Keratinocyte (primary cell): ENCODE measurements around the gene NIT2. TPM values are rescaled to one million over a fixed set of nuclear protein-coding genes. Genes with fewer than 3 reads are reported as not detected.

Source experiments
- DNase-seq: peaks from one replicate; pipeline ENCODE4 v3.0.0-alpha.2; 2011; ENCODE audit warnings: low read depth, missing footprints, low spot score
- FAIRE-seq: peaks from 2 replicates; lab custom pipeline; 2011; peaks lifted over from hg19 to GRCh38; lab: Jason Lieb, UNC
- H2AFZ ChIP-seq: 2 replicates; pipeline ENCODE4 v1.6.0; 2012; ENCODE audit warnings: low read length, control low read depth, inconsistent platforms; ENCODE audit not compliant: control insufficient read depth
- H3K27ac ChIP-seq: 2 replicates; pipeline ENCODE4 v1.5.1; 2011; ENCODE audit warnings: low read length; ENCODE audit not compliant: control insufficient read depth, insufficient read depth
- H3K27me3 ChIP-seq: 3 replicates; pipeline ENCODE4 v1.6.0; 2011; ENCODE audit warnings: low read length; ENCODE audit not compliant: control insufficient read depth, insufficient read depth; ENCODE audit errors: extremely low read depth
- H3K36me3 ChIP-seq, 2 experiments: 2 replicates in 1 of 2; 3 replicates in 1 of 2; pipeline ENCODE4 v1.5.1; 2011; ENCODE audit warnings: low read length in 2 of 2, mild to moderate bottlenecking in 1 of 2; ENCODE audit not compliant: control insufficient read depth in 2 of 2, insufficient read depth in 2 of 2; ENCODE audit errors: extremely low read depth in 1 of 2
- H3K4me1 ChIP-seq: 3 replicates; pipeline ENCODE4 v1.5.1; 2011; ENCODE audit warnings: low read length; ENCODE audit not compliant: control insufficient read depth, insufficient read depth; ENCODE audit errors: extremely low read depth
- H3K4me2 ChIP-seq: 3 replicates; pipeline ENCODE4 v1.6.0; 2011; ENCODE audit warnings: low read depth, low read length; ENCODE audit not compliant: control insufficient read depth, insufficient read depth; ENCODE audit errors: extremely low read depth
- H3K4me3 ChIP-seq, 3 experiments: fragments of 200-600 bp in 1 of 3; sonication (generic) in 1 of 3; 2 replicates in 2 of 3; 3 replicates in 1 of 3; pipeline ENCODE4 v1.5.1; 2011 to 2016; ENCODE audit warnings: low read length in 3 of 3, mild to moderate bottlenecking in 3 of 3, control low read depth in 2 of 3, inconsistent platforms in 1 of 3, low read depth in 1 of 3, mixed read lengths in 1 of 3, mixed run types in 1 of 3, moderate library complexity in 1 of 3; ENCODE audit not compliant: control insufficient read depth in 2 of 3, insufficient read depth in 2 of 3; ENCODE audit errors: extremely low read depth in 1 of 3
- H3K79me2 ChIP-seq: 2 replicates; pipeline ENCODE4 v1.6.0; 2012; ENCODE audit warnings: low read length; ENCODE audit not compliant: control insufficient read depth, insufficient read depth
- H3K9ac ChIP-seq: 3 replicates; pipeline ENCODE4 v1.6.0; 2011; ENCODE audit warnings: low read length; ENCODE audit not compliant: control insufficient read depth, insufficient read depth; ENCODE audit errors: extremely low read depth
- H3K9me1 ChIP-seq: 3 replicates; pipeline ENCODE4 v1.6.0; 2011; ENCODE audit warnings: low read length; ENCODE audit not compliant: control insufficient read depth, insufficient read depth; ENCODE audit errors: extremely low read depth
- H3K9me3 ChIP-seq: 2 replicates; pipeline ENCODE4 v1.5.1; 2012; ENCODE audit warnings: low read depth, low read length; ENCODE audit not compliant: control insufficient read depth
- H4K20me1 ChIP-seq: 3 replicates; pipeline ENCODE4 v1.6.0; 2011; ENCODE audit warnings: low read length; ENCODE audit not compliant: control insufficient read depth, insufficient read depth; ENCODE audit errors: extremely low read depth
- CTCF ChIP-seq, 3 experiments: IDR thresholded peaks in 1 of 3; conservative IDR thresholded peaks in 1 of 3; optimal IDR thresholded peaks in 1 of 3; 2 replicates in 2 of 3; 3 replicates in 1 of 3; pipeline versions ENCODE3 to v1.5.1; 2011; ENCODE audit warnings: low read length in 3 of 3, mild to moderate bottlenecking in 3 of 3, moderate library complexity in 2 of 3, control low read depth in 1 of 3, inconsistent platforms in 1 of 3; ENCODE audit not compliant: insufficient read depth in 2 of 3; ENCODE audit errors: extremely low read depth in 1 of 3
- EZH2 ChIP-seq: IDR thresholded peaks from one replicate; pipeline ENCODE4 v1.6.1; 2012; ENCODE audit warnings: inconsistent platforms, mild to moderate bottlenecking, low read length, moderate library complexity
- dilution Hi-C: fragments of 300-500 bp; cut with MboI; formaldehyde crosslinking; loops from one replicate; pipeline ENCODE4 v1.7.0; 2020; ENCODE audit warnings: low sequenced_read_pairs; ENCODE audit not compliant: extremely low pct_ligation_motif_present
- polyA plus RNA-seq, 5 experiments: library from polyadenylated mRNA; depleted of rRNA in 3 of 5; stranded (reverse) in 3 of 5; stranded (forward) in 1 of 5; unstranded in 1 of 5; fragments of >200 nt; gene quantifications; 1 replicate in 1 of 5; 2 replicates in 3 of 5; 3 replicates in 1 of 5; pipeline versions ENCODE4 v1.2.1 to v1.2.3, GENCODE V29; 2011 to 2012; ENCODE audit warnings: missing spikeins in 2 of 5, low read depth in 1 of 5, low replicate concordance in 1 of 5

The NIT2 gene
- polyA plus RNA-seq, 1 donor (not counting 4 experiments of a cell fraction or from before 2014, with no cell fraction given) = 118 TPM

- dilution Hi-C loops = no loop called here
- Histone ChIP-seq H3K9me1 (no peaks in the 10 kb centered on the region), H3K4me3 (peak within 1 kb of the TSS; percentile 73 to 83 (median 81)), H3K36me3 (peaks cover 0 to 2% of the 10 kb centered on the region in 2 experiments), H4K20me1 (peaks cover 4% of the 10 kb centered on the region), H2AFZ (peak within 1 kb of the TSS; percentile 90), H3K79me2 (peaks cover 48% of the 10 kb centered on the region), H3K4me1 (peaks cover 18% of the 10 kb centered on the region), H3K4me2 (peak within 1 kb of the TSS; percentile 75), H3K27me3 (no peaks in the 10 kb centered on the region), H3K27ac (peak within 1 kb of the TSS; percentile 92), H3K9me3 (no peaks in the 10 kb centered on the region), H3K9ac (peak within 1 kb of the TSS; percentile 89)
- DNase-seq (peak; percentile 67), FAIRE-seq (peak; percentile 73)
- no peak for TF ChIP-seq CTCF (optimal IDR thresholded peaks at IDR 0.05 in 1 of 3, IDR thresholded peaks at IDR 0.05 in 1 of 3, conservative IDR thresholded peaks at IDR 0.05 in 1 of 3; ENCODE audit: extremely low read depth in 1 of 3, insufficient read depth in 2 of 3, low read length in 3 of 3)
- TF ChIP-seq EZH2 = no peak
Observed at GRCh38 chr3:100400780-100401673, 66.5 kb downstream of the NIT2 start, which contains the start of the genes LNP1 and TOMM70. Gene LNP1, plus strand, starts transcription at chr3:100401539. Its CDS starts 28,191 bp downstream, at chr3:100429730. Gene TOMM70, minus strand, starts transcription at chr3:100401089. Its CDS starts 140 bp downstream, at chr3:100400949.

DNA sequence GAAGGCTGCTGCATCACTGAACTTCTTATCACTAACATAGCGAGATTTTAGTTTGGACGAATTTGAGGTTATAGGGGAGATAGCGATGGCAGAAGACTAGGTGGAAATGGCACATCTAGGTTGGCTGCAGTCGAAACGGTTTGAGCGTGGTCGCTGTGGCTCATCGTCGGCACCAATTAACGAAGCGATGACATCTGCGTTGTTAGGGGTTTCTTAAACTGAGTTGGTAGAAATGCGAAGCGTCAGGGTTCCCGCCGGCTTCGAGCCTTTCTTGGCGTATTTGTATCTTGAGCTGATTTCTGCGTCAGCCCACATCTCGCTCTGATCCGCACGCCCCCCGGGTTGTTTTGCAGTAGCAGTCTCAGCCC is 67.1 kb downstream of the NIT2 start:
- DNase-seq (no peak), FAIRE-seq (no peak)
- Histone ChIP-seq H3K36me3 (peaks cover 0 to 2% of the 10 kb centered on the region in 2 experiments), H3K4me2 (peak overlapping the region; percentile 75), H4K20me1 (peaks cover 4% of the 10 kb centered on the region), H3K4me3 (peak overlapping the region; percentile 73 to 83 (median 81)), H3K9me3 (no peaks in the 10 kb centered on the region), H2AFZ (peak overlapping the region; percentile 81), H3K4me1 (peaks cover 18% of the 10 kb centered on the region), H3K27me3 (no peaks in the 10 kb centered on the region), H3K9me1 (no peaks in the 10 kb centered on the region), H3K27ac (peak overlapping the region; percentile 92), H3K79me2 (peaks cover 42% of the 10 kb centered on the region), H3K9ac (peak overlapping the region; percentile 89)
- dilution Hi-C loops = no loop called here
- TF ChIP-seq EZH2 (no peak), CTCF (optimal IDR thresholded peaks at IDR 0.05 in 1 of 3, IDR thresholded peaks at IDR 0.05 in 1 of 3, conservative IDR thresholded peaks at IDR 0.05 in 1 of 3; ENCODE audit: extremely low read depth in 1 of 3, insufficient read depth in 2 of 3, low read length in 3 of 3) (no peak)
